Loucy (cell line): Measurements from ENCODE around the gene DEFB121.

Experiments used
- CTCF ChIP-seq: fragments of 200-600 bp; sonication (generic); conservative IDR thresholded peaks from 2 replicates; pipeline ENCODE4 v1.5.1; 2014; ENCODE audit warnings: mild to moderate bottlenecking, antibody characterized with exemption, low read length
- EZH2phosphoT487 ChIP-seq: fragments of 200-600 bp; IDR thresholded peaks from 2 replicates; pipeline ENCODE4 v1.6.1; 2018; ENCODE audit warnings: antibody characterized with exemption, mild to moderate bottlenecking, moderate library complexity, borderline replicate concordance

- TF ChIP-seq CTCF = no peak
- TF ChIP-seq EZH2phosphoT487 = no peak
Observed at GRCh38 chr20:31452575-31452974, 46.6 kb upstream of the DEFB121 start.
